NCI-H2029 treated with DMSO at 0.1 percent for 48 hours (cell line): ENCODE data around the gene NDE1.
A peak's percentile ranks its signal among the peaks of the same experiment; 100 is the strongest.
"Not testable (repeated sequence)": the region's sequence is repeated elsewhere in the genome, so short reads cannot be mapped to it uniquely, and the experiment has no call there.

Experiments
- DNase-seq: peaks from one replicate; lab custom pipeline; 2025; lab: John Stamatoyannopoulos, UW

Gene NDE1

GRCh38 chr16:15621456-15621855, 28.6 kb upstream of the NDE1 start:
- no peak for DNase-seq

- no peak for DNase-seq
Observed at GRCh38 chr16:15621889-15622288, 28.2 kb upstream of the NDE1 start.

GRCh38 chr16:15631730-15632409, 18.2 kb upstream of the NDE1 start:
- no peak for DNase-seq

- DNase-seq: no peak
Observed at GRCh38 chr16:15635926-15636325, 14.1 kb upstream of the NDE1 start.

GRCh38 chr16:15636392-15636873, 13.6 kb upstream of the NDE1 start:
- DNase-seq: no peak

GRCh38 chr16:15639061-15639568, 10.9 kb upstream of the NDE1 start:
- no peak for DNase-seq

GRCh38 chr16:15640966-15641365, 9.1 kb upstream of the NDE1 start:
- DNase-seq: no peak

GRCh38 chr16:15641753-15642556, 8.1 kb upstream of the NDE1 start:
- no peak for DNase-seq

- DNase-seq: peak; percentile 90
Observed at GRCh38 chr16:15642557-15643047, 7.4 kb upstream of the NDE1 start.

- peak; percentile 78 for DNase-seq
Observed at GRCh38 chr16:15643048-15643945, 6.7 kb upstream of the NDE1 start, which contains the start of gene MARF1. MARF1 (minus strand) TSS chr16:15643154; CDS start chr16:15639233, 3,921 bp downstream.

GRCh38 chr16:15643946-15644250, 6.1 kb upstream of the NDE1 start:
- no peak for DNase-seq

GRCh38 chr16:15644267-15644961, 5.6 kb upstream of the NDE1 start:
- no peak for DNase-seq

- DNase-seq: not testable (repeated sequence)
Observed at GRCh38 chr16:15644962-15645465, 5.0 kb upstream of the NDE1 start.

GRCh38 chr16:15646557-15647293, 3.3 kb upstream of the NDE1 start:
- not testable (repeated sequence) for DNase-seq

GRCh38 chr16:15647294-15648014, 2.6 kb upstream of the NDE1 start:
- DNase-seq: no peak

- no peak for DNase-seq
Observed at GRCh38 chr16:15648135-15648730, 1.8 kb upstream of the NDE1 start.

GRCh38 chr16:15649311-15649710, 734 bp upstream of the NDE1 start:
- DNase-seq: not testable (repeated sequence)

GRCh38 chr16:15649727-15650018, 372 bp upstream of the NDE1 start:
- DNase-seq: no peak

- no peak for DNase-seq
Observed at GRCh38 chr16:15650698-15651171, 690 bp downstream of the NDE1 start.
